ENCODE measurements around the gene PDE4A.

- TF ChIP-seq CTCF (IDR thresholded peaks at IDR 0.05), result no peak
- TF ChIP-seq POLR2A (IDR thresholded peaks at IDR 0.05), result no peak
- TF ChIP-seq POLR2AphosphoS5 (IDR thresholded peaks at IDR 0.05), result no peak
- TF ChIP-seq EP300 (IDR thresholded peaks at IDR 0.05; ENCODE audit: low read depth), result no peak
These were observed 98.4 kb downstream of the PDE4A start for GRCh38 chr19:10518444-10519361.

Data from transverse colon (tissue), 4 donors.